Activated T-cell treated with anti-CD3 and anti-CD28 coated beads, Interleukin-2, amount 50 U/mL, for 24 hours (primary cell): Measurements from ENCODE around the gene DMBT1.
"Not testable (repeated sequence)": the region's sequence is repeated elsewhere in the genome, so short reads cannot be mapped to it uniquely, and the experiment has no call there.

Source experiments
- DNase-seq: peaks from one replicate; pipeline ENCODE4 v3.0.0-alpha.2; 2020
- H3K27ac Mint-ChIP-seq: 2 replicates; pipeline ENCODE4 v1.8.0; 2020; ENCODE audit warnings: mild to moderate bottlenecking, mixed read lengths
- H3K27me3 Mint-ChIP-seq: 2 replicates; pipeline ENCODE4 v1.8.0; 2020; ENCODE audit warnings: mixed read lengths
- H3K36me3 Mint-ChIP-seq: 2 replicates; pipeline ENCODE4 v1.8.0; 2020; ENCODE audit warnings: low read depth, mixed read lengths
- H3K4me1 Mint-ChIP-seq: 2 replicates; pipeline ENCODE4 v1.8.0; 2020; ENCODE audit warnings: low read depth, mixed read lengths
- H3K4me3 Mint-ChIP-seq: 2 replicates; pipeline ENCODE4 v1.8.0; 2020; ENCODE audit warnings: mild to moderate bottlenecking, moderate library complexity, mixed read lengths
- H3K9me3 Mint-ChIP-seq: 2 replicates; pipeline ENCODE4 v1.8.0; 2020; ENCODE audit warnings: mixed read lengths

DMBT1 gene

GRCh38 chr10:122587098-122587760, 26.7 kb downstream of the DMBT1 start:
- Mint-ChIP-seq H3K4me3 (no peak overlapping the region), H3K27me3 (peaks cover 4% of the 10 kb centered on the region), H3K27ac (no peak overlapping the region), H3K9me3 (no peaks in the 10 kb centered on the region), H3K36me3 (no peaks in the 10 kb centered on the region), H3K4me1 (no peaks in the 10 kb centered on the region)
- DNase-seq = no peak

GRCh38 chr10:122588381-122588780, 27.8 kb downstream of the DMBT1 start:
- H3K36me3 Mint-ChIP-seq = no peaks in the 10 kb centered on the region
- no peaks in the 10 kb centered on the region for H3K9me3 Mint-ChIP-seq
- H3K27ac Mint-ChIP-seq = no peak overlapping the region
- no peak for DNase-seq
- peaks cover 4% of the 10 kb centered on the region for H3K27me3 Mint-ChIP-seq
- no peaks in the 10 kb centered on the region for H3K4me1 Mint-ChIP-seq
- H3K4me3 Mint-ChIP-seq = no peak overlapping the region

GRCh38 chr10:122590153-122590552, 29.6 kb downstream of the DMBT1 start:
- Mint-ChIP-seq H3K4me3 (no peak overlapping the region), H3K9me3 (no peaks in the 10 kb centered on the region), H3K4me1 (no peaks in the 10 kb centered on the region), H3K27me3 (peaks cover 4% of the 10 kb centered on the region), H3K36me3 (no peaks in the 10 kb centered on the region), H3K27ac (no peak overlapping the region)
- DNase-seq = no peak

- H3K9me3 Mint-ChIP-seq = no peaks in the 10 kb centered on the region
- no peak for DNase-seq
- peaks cover 4% of the 10 kb centered on the region for H3K27me3 Mint-ChIP-seq
- H3K36me3 Mint-ChIP-seq = no peaks in the 10 kb centered on the region
- no peak overlapping the region for H3K4me3 Mint-ChIP-seq
- no peaks in the 10 kb centered on the region for H3K4me1 Mint-ChIP-seq
- no peak overlapping the region for H3K27ac Mint-ChIP-seq
These were observed 31.2 kb downstream of the DMBT1 start for GRCh38 chr10:122591736-122592135.

- H3K9me3 Mint-ChIP-seq = no peaks in the 10 kb centered on the region
- no peak for DNase-seq
- H3K27me3 Mint-ChIP-seq = peaks cover 2% of the 10 kb centered on the region
- no peak overlapping the region for H3K4me3 Mint-ChIP-seq
- H3K27ac Mint-ChIP-seq = no peak overlapping the region
- no peaks in the 10 kb centered on the region for H3K36me3 Mint-ChIP-seq
- H3K4me1 Mint-ChIP-seq = no peaks in the 10 kb centered on the region
These were observed 31.6 kb downstream of the DMBT1 start for GRCh38 chr10:122592161-122592560.

GRCh38 chr10:122617476-122618270, 57.1 kb downstream of the DMBT1 start:
- Mint-ChIP-seq H3K36me3 (no peaks in the 10 kb centered on the region), H3K27ac (no peak overlapping the region), H3K4me3 (no peak overlapping the region), H3K4me1 (no peaks in the 10 kb centered on the region), H3K9me3 (no peaks in the 10 kb centered on the region), H3K27me3 (peaks cover 12% of the 10 kb centered on the region)
- no peak for DNase-seq

GRCh38 chr10:122618461-122619165, 58.1 kb downstream of the DMBT1 start:
- Mint-ChIP-seq H3K27ac (no peak overlapping the region), H3K36me3 (no peaks in the 10 kb centered on the region), H3K4me3 (no peak overlapping the region), H3K4me1 (no peaks in the 10 kb centered on the region), H3K27me3 (peaks cover 21% of the 10 kb centered on the region), H3K9me3 (no peaks in the 10 kb centered on the region)
- DNase-seq = no peak

GRCh38 chr10:122620961-122621360, 60.4 kb downstream of the DMBT1 start:
- not testable (repeated sequence) for H3K9me3 Mint-ChIP-seq, H3K36me3 Mint-ChIP-seq, H3K4me3 Mint-ChIP-seq, H3K27ac Mint-ChIP-seq, DNase-seq, H3K4me1 Mint-ChIP-seq
- H3K27me3 Mint-ChIP-seq = peaks cover 21% of the 10 kb centered on the region

- Mint-ChIP-seq H3K36me3 (no peaks in the 10 kb centered on the region), H3K27ac (no peak overlapping the region), H3K4me1 (no peaks in the 10 kb centered on the region), H3K9me3 (no peaks in the 10 kb centered on the region), H3K27me3 (peaks cover 24% of the 10 kb centered on the region), H3K4me3 (no peak overlapping the region)
- DNase-seq = no peak
These were observed 64.0 kb downstream of the DMBT1 start for GRCh38 chr10:122624546-122624945.

GRCh38 chr10:122630526-122630925, 70.0 kb downstream of the DMBT1 start:
- no peaks in the 10 kb centered on the region for H3K36me3 Mint-ChIP-seq
- H3K9me3 Mint-ChIP-seq = no peaks in the 10 kb centered on the region

GRCh38 chr10:122632031-122632430, 71.5 kb downstream of the DMBT1 start:
- no peak for DNase-seq
- H3K4me3 Mint-ChIP-seq = no peak overlapping the region
- H3K27me3 Mint-ChIP-seq = peaks cover 6% of the 10 kb centered on the region
- no peaks in the 10 kb centered on the region for H3K4me1 Mint-ChIP-seq
- H3K9me3 Mint-ChIP-seq = no peaks in the 10 kb centered on the region
- no peak overlapping the region for H3K27ac Mint-ChIP-seq
- no peaks in the 10 kb centered on the region for H3K36me3 Mint-ChIP-seq

More at GRCh38 chr10:122630526-122630925, 70.0 kb downstream of the DMBT1 start:
- Mint-ChIP-seq H3K27ac (no peak overlapping the region), H3K27me3 (peaks cover 6% of the 10 kb centered on the region), H3K4me3 (no peak overlapping the region), H3K4me1 (no peaks in the 10 kb centered on the region)
- DNase-seq = no peak

GRCh38 chr10:122632576-122632975, 72.0 kb downstream of the DMBT1 start:
- no peak overlapping the region for H3K27ac Mint-ChIP-seq
- H3K27me3 Mint-ChIP-seq = peaks cover 6% of the 10 kb centered on the region
- H3K4me3 Mint-ChIP-seq = no peak overlapping the region
- H3K4me1 Mint-ChIP-seq = no peaks in the 10 kb centered on the region
- no peak for DNase-seq
- no peaks in the 10 kb centered on the region for H3K9me3 Mint-ChIP-seq
- no peaks in the 10 kb centered on the region for H3K36me3 Mint-ChIP-seq

- peaks cover 3% of the 10 kb centered on the region for H3K27me3 Mint-ChIP-seq
- no peaks in the 10 kb centered on the region for H3K36me3 Mint-ChIP-seq
- no peak overlapping the region for H3K4me3 Mint-ChIP-seq
These were observed 76.4 kb downstream of the DMBT1 start for GRCh38 chr10:122636953-122637352.

GRCh38 chr10:122637376-122637775, 76.8 kb downstream of the DMBT1 start:
- H3K4me1 Mint-ChIP-seq = no peaks in the 10 kb centered on the region
- H3K27ac Mint-ChIP-seq = no peak overlapping the region
- no peak overlapping the region for H3K4me3 Mint-ChIP-seq
- no peak for DNase-seq
- no peaks in the 10 kb centered on the region for H3K9me3 Mint-ChIP-seq
- no peaks in the 10 kb centered on the region for H3K36me3 Mint-ChIP-seq
- peaks cover 3% of the 10 kb centered on the region for H3K27me3 Mint-ChIP-seq

More at GRCh38 chr10:122636953-122637352, 76.4 kb downstream of the DMBT1 start:
- no peak for DNase-seq
- no peak overlapping the region for H3K27ac Mint-ChIP-seq
- no peaks in the 10 kb centered on the region for H3K4me1 Mint-ChIP-seq
- H3K9me3 Mint-ChIP-seq = no peaks in the 10 kb centered on the region

GRCh38 chr10:122638106-122638505, 77.6 kb downstream of the DMBT1 start:
- no peaks in the 10 kb centered on the region for H3K4me1 Mint-ChIP-seq
- peaks cover 3% of the 10 kb centered on the region for H3K27me3 Mint-ChIP-seq
- no peak overlapping the region for H3K27ac Mint-ChIP-seq

More at GRCh38 chr10:122638106-122638505, 77.6 kb downstream of the DMBT1 start:
- Mint-ChIP-seq H3K36me3 (no peaks in the 10 kb centered on the region), H3K9me3 (no peaks in the 10 kb centered on the region), H3K4me3 (no peak overlapping the region)
- no peak for DNase-seq
